Right lobe of liver (tissue), 4 donors: ENCODE measurements around the gene SRCAP.

Experiments used
- CTCF ChIP-seq, 4 donors: fragments of 200-600 bp in 3 of 4; fragments of 450-650 bp in 1 of 4; IDR thresholded peaks; one replicate each; pipeline versions ENCODE4 v1.5.1 to v1.8.0; 2016 to 2022; ENCODE audit warnings: antibody characterized with exemption in 4 of 4, mild to moderate bottlenecking in 2 of 4
- POLR2A ChIP-seq: fragments of 450-650 bp; IDR thresholded peaks from one replicate; pipeline ENCODE4 v1.6.1; 2017; ENCODE audit warnings: antibody characterized with exemption, mild to moderate bottlenecking
- donor health status: DM: no; HTN: no; CAD: no.
- donor health status: DM: no; HTN: no; CAD: no.
- donor health status: DM: no; HTN: yes; CAD: no.

GRCh38 chr16:30652718-30653117 lies 46.3 kb upstream of the SRCAP start:
- TF ChIP-seq POLR2A (no peak), CTCF (IDR thresholded peaks at IDR 0.05) (no peak)
